Glutamatergic neuron (in vitro differentiated cells): ENCODE results near the gene UBE2D1. TPM values are rescaled to one million over a fixed set of nuclear protein-coding genes. Genes with fewer than 3 reads are reported as not detected.

Experiments used
- DNase-seq: peaks from one replicate; pipeline ENCODE4 v3.0.0; 2022
- H3K27ac Mint-ChIP-seq: one replicate; pipeline ENCODE4 v1.8.0; 2020; ENCODE audit warnings: mild to moderate bottlenecking, mixed read lengths, inconsistent platforms; ENCODE audit not compliant: unreplicated experiment
- H3K27me3 Mint-ChIP-seq: one replicate; pipeline ENCODE4 v1.8.0; 2020; ENCODE audit warnings: mild to moderate bottlenecking, moderate library complexity, mixed read lengths, inconsistent platforms; ENCODE audit not compliant: unreplicated experiment
- H3K36me3 Mint-ChIP-seq: one replicate; pipeline ENCODE4 v1.8.0; 2020; ENCODE audit warnings: mild to moderate bottlenecking, mixed read lengths, inconsistent platforms; ENCODE audit not compliant: unreplicated experiment
- H3K4me1 Mint-ChIP-seq: one replicate; pipeline ENCODE4 v1.8.0; 2020; ENCODE audit warnings: mild to moderate bottlenecking, low read depth, mixed read lengths, inconsistent platforms; ENCODE audit not compliant: unreplicated experiment
- H3K4me3 Mint-ChIP-seq: one replicate; pipeline ENCODE4 v1.8.0; 2020; ENCODE audit warnings: mild to moderate bottlenecking, mixed read lengths, inconsistent platforms; ENCODE audit not compliant: unreplicated experiment
- H3K9me3 Mint-ChIP-seq: one replicate; pipeline ENCODE4 v1.8.0; 2020; ENCODE audit warnings: mild to moderate bottlenecking, moderate library complexity, mixed read lengths, inconsistent platforms; ENCODE audit not compliant: unreplicated experiment
- CTCF ChIP-seq: fragments of 200-600 bp; sonication (generic); IDR thresholded peaks from one replicate; pipeline ENCODE4 v1.5.0; 2021; ENCODE audit not compliant: partially characterized antibody, unreplicated experiment
- total RNA-seq: library from RNA; stranded (reverse); fragmentation: NEBNext Ultra II Directional; extraction: Animal tissue kit (Norgen Biotek cat#: 25700); gene quantifications from one replicate; pipeline ENCODE4 v1.2.1, GENCODE V29; 2021; ENCODE audit not compliant: unreplicated experiment

UBE2D1 gene
- total RNA-seq, 1 donor from 2014 or later = 48.1 TPM

- Mint-ChIP-seq H3K27me3 (no peaks in the 10 kb centered on the region), H3K4me1 (no peaks in the 10 kb centered on the region), H3K27ac (no peak overlapping the region), H3K4me3 (no peak overlapping the region), H3K9me3 (no peaks in the 10 kb centered on the region), H3K36me3 (no peaks in the 10 kb centered on the region)
- TF ChIP-seq CTCF = no peak
- no peak for DNase-seq
Measured at GRCh38 chr10:58302254-58302653, 32.6 kb upstream of the UBE2D1 start.

- TF ChIP-seq CTCF = no peak
- Mint-ChIP-seq H3K27me3 (no peaks in the 10 kb centered on the region), H3K36me3 (no peaks in the 10 kb centered on the region), H3K27ac (no peak overlapping the region), H3K9me3 (no peaks in the 10 kb centered on the region), H3K4me3 (no peak overlapping the region), H3K4me1 (no peaks in the 10 kb centered on the region)
- no peak for DNase-seq
Measured at GRCh38 chr10:58304099-58304633, 30.6 kb upstream of the UBE2D1 start.

GRCh38 chr10:58305821-58306220, 29.0 kb upstream of the UBE2D1 start:
- H3K4me3 Mint-ChIP-seq = no peak overlapping the region
- no peaks in the 10 kb centered on the region for H3K27me3 Mint-ChIP-seq

GRCh38 chr10:58307676-58308075, 27.1 kb upstream of the UBE2D1 start:
- Mint-ChIP-seq H3K4me1 (no peaks in the 10 kb centered on the region), H3K27me3 (no peaks in the 10 kb centered on the region), H3K27ac (no peak overlapping the region), H3K36me3 (no peaks in the 10 kb centered on the region), H3K9me3 (no peaks in the 10 kb centered on the region), H3K4me3 (no peak overlapping the region)
- no peak for TF ChIP-seq CTCF
- no peak for DNase-seq

More at GRCh38 chr10:58305821-58306220, 29.0 kb upstream of the UBE2D1 start:
- Mint-ChIP-seq H3K27ac (no peak overlapping the region), H3K36me3 (no peaks in the 10 kb centered on the region), H3K4me1 (no peaks in the 10 kb centered on the region), H3K9me3 (no peaks in the 10 kb centered on the region)
- DNase-seq = no peak
- TF ChIP-seq CTCF = no peak

GRCh38 chr10:58311026-58311425, 23.8 kb upstream of the UBE2D1 start:
- no peak overlapping the region for H3K4me3 Mint-ChIP-seq
- no peaks in the 10 kb centered on the region for H3K27me3 Mint-ChIP-seq
- no peaks in the 10 kb centered on the region for H3K36me3 Mint-ChIP-seq
- no peak for DNase-seq
- H3K9me3 Mint-ChIP-seq = no peaks in the 10 kb centered on the region
- no peaks in the 10 kb centered on the region for H3K4me1 Mint-ChIP-seq
- no peak for TF ChIP-seq CTCF
- no peak overlapping the region for H3K27ac Mint-ChIP-seq
